Measurements from ENCODE around the gene SLC31A1.

DNA sequence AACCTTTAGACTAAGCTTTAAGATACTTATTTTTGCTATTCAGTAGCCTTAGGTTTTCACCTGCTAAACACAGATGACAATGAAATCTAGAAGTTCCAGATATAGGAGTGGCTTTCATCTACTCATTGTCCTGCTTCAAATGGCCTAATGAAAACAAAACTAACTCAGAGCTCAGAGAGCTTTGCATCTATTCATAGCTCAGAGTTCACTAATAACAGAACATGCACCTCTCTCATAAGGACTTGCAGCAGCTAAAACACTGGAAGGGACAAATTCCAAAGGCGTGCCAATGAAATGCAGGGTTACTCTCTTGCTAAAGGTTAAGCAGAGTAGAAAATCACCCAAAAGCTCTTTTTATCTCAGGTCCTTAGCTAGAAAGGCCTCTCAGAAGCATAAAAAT lies 41.5 kb upstream of the SLC31A1 start:
- TF ChIP-seq POLR2AphosphoS5 (IDR thresholded peaks at IDR 0.05; ENCODE audit: insufficient read depth, low read depth, low read length), result no peak
- TF ChIP-seq, protein P1, sequence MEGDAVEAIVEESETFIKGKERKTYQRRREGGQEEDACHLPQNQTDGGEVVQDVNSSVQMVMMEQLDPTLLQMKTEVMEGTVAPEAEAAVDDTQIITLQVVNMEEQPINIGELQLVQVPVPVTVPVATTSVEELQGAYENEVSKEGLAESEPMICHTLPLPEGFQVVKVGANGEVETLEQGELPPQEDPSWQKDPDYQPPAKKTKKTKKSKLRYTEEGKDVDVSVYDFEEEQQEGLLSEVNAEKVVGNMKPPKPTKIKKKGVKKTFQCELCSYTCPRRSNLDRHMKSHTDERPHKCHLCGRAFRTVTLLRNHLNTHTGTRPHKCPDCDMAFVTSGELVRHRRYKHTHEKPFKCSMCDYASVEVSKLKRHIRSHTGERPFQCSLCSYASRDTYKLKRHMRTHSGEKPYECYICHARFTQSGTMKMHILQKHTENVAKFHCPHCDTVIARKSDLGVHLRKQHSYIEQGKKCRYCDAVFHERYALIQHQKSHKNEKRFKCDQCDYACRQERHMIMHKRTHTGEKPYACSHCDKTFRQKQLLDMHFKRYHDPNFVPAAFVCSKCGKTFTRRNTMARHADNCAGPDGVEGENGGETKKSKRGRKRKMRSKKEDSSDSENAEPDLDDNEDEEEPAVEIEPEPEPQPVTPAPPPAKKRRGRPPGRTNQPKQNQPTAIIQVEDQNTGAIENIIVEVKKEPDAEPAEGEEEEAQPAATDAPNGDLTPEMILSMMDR (IDR thresholded peaks at IDR 0.05; ENCODE audit: extremely low read depth in 1 of 2, insufficient read depth in 1 of 2, low read depth in 1 of 2, low read length in 2 of 2), result no peak
